Body of pancreas (tissue), 4 donors: ENCODE data around the gene ANKRD2.

ENCODE experiments used
- POLR2A ChIP-seq, 3 donors: fragments of 450-650 bp; IDR thresholded peaks; one replicate each; pipeline ENCODE4 v1.6.1; 2016; ENCODE audit warnings: antibody characterized with exemption in 3 of 3, mild to moderate bottlenecking in 2 of 3
- TF ChIP-seq, protein P1 (sequence below), 7 experiments: fragments of 450-650 bp in 4 of 7; fragments of 200-600 bp in 3 of 7; sonication (generic) in 3 of 7; IDR thresholded peaks; one replicate each; pipeline ENCODE4 v1.5.1; 2016 to 2019; ENCODE audit warnings: antibody characterized with exemption in 7 of 7

DNA sequence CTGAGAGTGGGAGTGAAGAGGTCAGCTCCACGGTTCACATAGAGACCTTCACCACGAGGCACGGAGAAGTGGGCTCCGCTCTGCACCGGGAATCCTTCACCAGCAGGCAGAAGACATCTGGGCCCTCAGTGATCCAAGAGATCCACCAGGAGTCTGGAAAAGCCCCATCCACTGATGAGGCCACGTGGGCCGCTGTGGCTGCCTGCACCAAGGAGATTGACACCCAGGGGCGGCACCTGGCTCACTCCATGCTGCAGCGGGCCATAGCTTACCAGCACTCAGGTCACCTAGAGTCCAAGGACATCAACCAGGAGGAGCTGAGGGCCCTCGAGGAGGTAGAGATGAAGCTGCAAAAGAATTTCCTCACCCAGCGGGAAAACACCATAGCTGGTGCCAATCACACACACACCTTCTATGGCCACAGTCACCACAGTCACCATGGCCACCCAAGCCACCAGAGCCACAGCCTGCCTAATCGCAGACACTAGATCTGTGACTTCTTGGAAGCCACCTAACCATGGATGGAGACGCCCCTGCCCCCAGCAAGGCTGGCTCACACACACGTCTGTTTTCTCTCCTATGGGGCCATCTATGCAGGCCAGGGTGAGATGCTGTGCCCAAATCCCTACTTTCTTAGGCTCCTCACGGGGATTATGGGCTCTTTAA is 17.6 kb downstream of the ANKRD2 start:
- TF ChIP-seq, protein P1, sequence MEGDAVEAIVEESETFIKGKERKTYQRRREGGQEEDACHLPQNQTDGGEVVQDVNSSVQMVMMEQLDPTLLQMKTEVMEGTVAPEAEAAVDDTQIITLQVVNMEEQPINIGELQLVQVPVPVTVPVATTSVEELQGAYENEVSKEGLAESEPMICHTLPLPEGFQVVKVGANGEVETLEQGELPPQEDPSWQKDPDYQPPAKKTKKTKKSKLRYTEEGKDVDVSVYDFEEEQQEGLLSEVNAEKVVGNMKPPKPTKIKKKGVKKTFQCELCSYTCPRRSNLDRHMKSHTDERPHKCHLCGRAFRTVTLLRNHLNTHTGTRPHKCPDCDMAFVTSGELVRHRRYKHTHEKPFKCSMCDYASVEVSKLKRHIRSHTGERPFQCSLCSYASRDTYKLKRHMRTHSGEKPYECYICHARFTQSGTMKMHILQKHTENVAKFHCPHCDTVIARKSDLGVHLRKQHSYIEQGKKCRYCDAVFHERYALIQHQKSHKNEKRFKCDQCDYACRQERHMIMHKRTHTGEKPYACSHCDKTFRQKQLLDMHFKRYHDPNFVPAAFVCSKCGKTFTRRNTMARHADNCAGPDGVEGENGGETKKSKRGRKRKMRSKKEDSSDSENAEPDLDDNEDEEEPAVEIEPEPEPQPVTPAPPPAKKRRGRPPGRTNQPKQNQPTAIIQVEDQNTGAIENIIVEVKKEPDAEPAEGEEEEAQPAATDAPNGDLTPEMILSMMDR (IDR thresholded peaks at IDR 0.05): no peak
- no peak for TF ChIP-seq POLR2A (IDR thresholded peaks at IDR 0.05)
